Measurements from ENCODE around the gene NAT9.

Gene NAT9

DNA sequence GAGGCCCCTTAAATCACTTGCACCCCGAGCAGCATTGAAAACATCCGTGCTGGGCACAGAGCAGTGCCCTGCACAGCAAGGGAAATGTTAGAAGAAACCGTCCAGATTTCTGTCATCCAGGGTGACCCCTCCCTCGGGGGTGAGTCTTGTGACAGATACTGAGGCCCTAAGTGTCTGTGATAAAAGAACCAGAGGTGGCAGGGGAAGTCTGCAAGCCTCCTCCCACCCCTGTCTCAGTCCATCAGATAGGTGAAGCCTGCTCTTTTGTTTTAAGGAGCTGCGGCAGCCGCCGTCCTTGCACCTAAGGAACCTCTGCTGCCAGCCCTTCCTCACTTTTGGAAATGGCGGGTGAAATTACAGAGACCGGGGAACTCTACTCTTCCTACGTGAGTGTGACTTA is 845 bp upstream of the NAT9 start:
- TF ChIP-seq TAF1 (IDR thresholded peaks at IDR 0.05; ENCODE audit: borderline replicate concordance, low read depth, low read length): no peak
- no peak for TF ChIP-seq POLR2A (IDR thresholded peaks at IDR 0.05; ENCODE audit: low read depth, low read length)
- TF ChIP-seq POLR2AphosphoS5 (IDR thresholded peaks at IDR 0.05; ENCODE audit: low read depth, low read length): no peak
- DNase-seq (ENCODE audit: insufficient read length): no peak
- FAIRE-seq: no peak

DNA sequence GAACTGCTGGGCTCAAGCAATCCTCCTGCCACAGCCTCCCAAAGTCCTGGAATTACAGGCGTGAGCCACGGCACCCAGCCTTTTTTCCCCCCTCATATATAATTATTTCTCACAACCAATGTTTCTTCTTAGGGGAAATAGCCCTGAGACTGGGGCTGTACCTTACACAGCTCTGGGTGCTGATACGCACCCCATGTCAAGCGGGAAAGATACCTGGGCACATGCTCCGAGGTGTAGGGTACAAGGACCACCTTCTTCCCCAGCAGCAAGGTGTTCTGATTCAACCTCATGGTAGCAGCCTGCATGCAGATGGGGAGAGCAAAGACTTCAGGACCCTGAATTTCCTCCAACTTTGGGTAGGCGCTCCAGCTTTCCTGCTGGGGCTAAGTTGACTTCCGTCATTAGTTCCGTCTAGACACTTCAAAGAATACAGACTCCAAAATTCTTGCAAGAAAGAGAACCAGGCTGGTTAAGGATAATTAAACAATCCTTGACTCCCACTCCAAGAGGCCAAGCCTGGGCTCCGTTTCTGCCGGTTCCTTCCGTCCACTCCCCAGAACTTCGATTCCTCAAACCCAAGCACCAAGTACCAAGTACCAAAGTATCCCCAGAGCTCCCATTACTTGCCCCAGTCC is 619 bp downstream of the NAT9 start:
- DNase-seq (ENCODE audit: insufficient read length) (no peak), FAIRE-seq (no peak)
- no peak for TF ChIP-seq POLR2A (IDR thresholded peaks at IDR 0.05; ENCODE audit: low read depth, low read length)
- no peak for TF ChIP-seq TAF1 (IDR thresholded peaks at IDR 0.05; ENCODE audit: borderline replicate concordance, low read depth, low read length)
- no peak for TF ChIP-seq POLR2AphosphoS5 (IDR thresholded peaks at IDR 0.05; ENCODE audit: low read depth, low read length)

DNA sequence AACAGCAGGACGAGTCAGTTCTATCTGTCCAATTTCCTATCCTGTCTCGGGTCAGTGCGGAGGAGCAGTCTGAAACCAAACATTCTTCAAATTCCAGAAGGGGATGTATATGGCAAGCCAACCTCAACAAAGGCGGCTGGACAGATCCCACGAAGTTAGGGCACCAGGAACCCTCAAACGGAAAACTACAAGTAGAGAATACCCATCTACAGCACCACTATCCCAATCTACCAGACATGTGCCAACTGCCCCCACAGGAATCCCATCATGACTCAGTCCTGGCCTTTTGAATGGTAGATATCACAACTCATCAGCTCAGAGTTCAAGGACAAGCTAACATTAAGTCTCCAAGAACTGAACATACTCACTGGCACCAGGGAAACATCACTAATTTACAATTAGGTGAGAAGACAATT is 2.3 kb downstream of the NAT9 start:
- no peak for FAIRE-seq
- DNase-seq (ENCODE audit: insufficient read length): no peak

DNA sequence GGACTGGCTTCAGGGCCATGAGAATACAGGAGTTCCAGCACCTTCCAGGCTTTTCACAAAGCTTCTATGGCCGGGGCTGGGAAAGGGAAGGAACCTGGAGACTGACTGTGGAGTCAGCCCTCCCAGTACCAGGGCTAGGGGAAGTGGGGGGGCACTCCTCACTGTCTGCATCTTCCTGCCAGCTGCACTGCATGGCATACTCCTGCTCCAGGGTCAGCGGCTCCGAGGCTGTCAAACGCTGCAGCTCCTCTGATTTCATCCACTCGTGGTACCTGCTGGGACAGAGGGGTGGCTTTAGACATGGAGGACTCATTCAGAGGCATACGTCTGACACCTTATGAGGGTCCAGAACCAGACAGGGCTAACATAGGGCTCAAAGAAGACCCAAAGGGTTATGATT is 2.7 kb downstream of the NAT9 start:
- FAIRE-seq (no peak), DNase-seq (ENCODE audit: insufficient read length) (no peak)
- no peak for TF ChIP-seq POLR2AphosphoS5 (IDR thresholded peaks at IDR 0.05; ENCODE audit: low read depth, low read length)
- no peak for TF ChIP-seq TAF1 (IDR thresholded peaks at IDR 0.05; ENCODE audit: borderline replicate concordance, low read depth, low read length)
- TF ChIP-seq POLR2A (IDR thresholded peaks at IDR 0.05; ENCODE audit: low read depth, low read length): no peak

More for the DNA sequence above, 2.3 kb downstream of the NAT9 start:
- TF ChIP-seq TAF1 (IDR thresholded peaks at IDR 0.05; ENCODE audit: borderline replicate concordance, low read depth, low read length) (no peak), POLR2A (IDR thresholded peaks at IDR 0.05; ENCODE audit: low read depth, low read length) (no peak), POLR2AphosphoS5 (IDR thresholded peaks at IDR 0.05; ENCODE audit: low read depth, low read length) (no peak)

DNA sequence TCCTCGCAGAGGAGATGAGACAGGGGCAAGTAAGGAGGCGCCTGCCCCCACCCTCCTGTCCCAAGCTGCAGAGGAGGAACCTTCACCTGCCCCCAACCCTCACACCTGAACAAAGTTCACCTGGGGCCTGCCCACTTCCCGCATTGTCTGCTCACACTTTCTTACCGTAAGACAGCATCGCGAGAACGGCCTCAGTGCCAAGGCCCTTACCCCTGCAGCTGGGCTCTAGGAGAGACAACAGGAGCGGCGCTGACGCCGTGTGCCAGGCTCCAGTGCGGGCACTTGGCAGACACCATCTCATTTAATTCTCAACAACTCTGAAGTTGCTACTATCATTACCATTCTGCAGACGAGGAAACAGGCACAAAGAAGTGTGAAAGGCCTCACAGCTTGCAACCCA is 4.1 kb downstream of the NAT9 start:
- TF ChIP-seq POLR2A (IDR thresholded peaks at IDR 0.05; ENCODE audit: low read depth, low read length): no peak
- no peak for TF ChIP-seq TAF1 (IDR thresholded peaks at IDR 0.05; ENCODE audit: borderline replicate concordance, low read depth, low read length)
- TF ChIP-seq POLR2AphosphoS5 (IDR thresholded peaks at IDR 0.05; ENCODE audit: low read depth, low read length): no peak
- FAIRE-seq: no peak
- DNase-seq (ENCODE audit: insufficient read length): no peak

DNA sequence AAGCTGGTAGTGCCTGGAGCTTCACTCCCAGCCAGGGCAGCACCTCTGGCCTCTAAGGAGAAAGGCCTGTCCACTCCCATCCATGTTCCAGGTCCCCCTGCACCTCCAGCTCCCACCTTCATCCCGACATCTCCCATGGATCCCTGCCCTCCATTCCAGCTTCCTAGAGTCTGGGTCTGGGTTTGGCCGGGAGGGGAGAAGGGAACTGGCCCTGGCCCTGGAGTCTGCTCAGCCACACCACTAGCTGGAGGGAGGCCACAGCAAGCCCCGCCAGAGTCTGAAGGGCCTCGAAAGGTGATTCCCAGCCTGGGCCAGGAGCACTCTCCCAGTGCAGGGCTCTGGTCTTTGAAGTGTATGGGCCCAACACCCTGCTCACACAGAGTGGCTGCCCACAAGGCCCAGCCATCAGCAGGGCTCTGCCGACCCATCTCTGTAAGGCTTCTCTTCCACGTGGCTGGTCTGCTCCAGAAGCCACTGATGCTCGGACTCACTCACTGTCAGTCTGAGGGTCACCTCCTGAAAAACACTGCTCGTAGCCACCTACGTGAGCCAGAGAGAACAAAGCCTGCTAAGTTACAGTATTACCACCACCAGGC is 4.7 kb downstream of the NAT9 start:
- TF ChIP-seq POLR2AphosphoS5 (IDR thresholded peaks at IDR 0.05; ENCODE audit: low read depth, low read length): no peak
- no peak for TF ChIP-seq TAF1 (IDR thresholded peaks at IDR 0.05; ENCODE audit: borderline replicate concordance, low read depth, low read length)
- no peak for TF ChIP-seq POLR2A (IDR thresholded peaks at IDR 0.05; ENCODE audit: low read depth, low read length)
- no peak for FAIRE-seq
- DNase-seq (ENCODE audit: insufficient read length): no peak

DNA sequence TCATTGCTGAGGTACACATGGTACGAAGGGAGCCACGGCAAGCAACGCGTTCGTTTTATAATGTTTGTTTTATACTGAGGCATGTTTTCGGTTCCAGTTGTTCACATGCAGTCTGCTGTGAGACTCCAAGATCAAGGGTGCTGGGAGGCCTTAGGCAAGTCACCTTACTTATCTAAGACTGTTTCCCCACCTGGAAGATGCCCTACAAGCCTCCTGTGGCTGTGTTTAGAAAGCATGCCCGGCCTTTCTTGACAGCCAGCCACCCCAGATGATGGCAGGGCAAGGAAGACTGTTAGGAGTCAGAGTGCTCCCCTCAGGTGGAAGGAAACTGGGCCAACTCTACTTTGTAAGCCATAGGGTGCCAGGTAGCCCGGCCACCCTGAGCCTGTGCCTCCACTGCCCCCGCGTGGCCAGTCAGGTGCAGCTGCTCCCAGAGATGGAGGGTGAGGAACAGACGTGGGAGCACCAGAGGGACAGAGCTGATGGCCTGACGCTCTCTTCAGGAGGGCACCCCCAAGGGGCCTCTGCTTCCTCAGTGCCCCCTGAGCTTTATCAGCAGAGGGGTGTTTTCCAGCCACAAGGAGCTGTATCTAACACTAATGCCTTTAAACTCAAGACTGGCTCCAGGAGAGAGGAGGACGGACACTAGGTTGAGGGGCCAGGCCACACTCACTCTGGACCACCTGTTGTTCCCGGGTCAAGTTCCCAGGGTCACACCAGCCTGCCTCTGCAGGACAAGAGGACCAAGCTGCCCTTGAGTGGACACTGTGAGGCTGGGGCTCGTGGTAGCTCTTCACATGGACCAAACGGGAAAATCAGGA is 5.4 kb downstream of the NAT9 start:
- no peak for TF ChIP-seq TAF1 (IDR thresholded peaks at IDR 0.05; ENCODE audit: borderline replicate concordance, low read depth, low read length)
- TF ChIP-seq POLR2A (IDR thresholded peaks at IDR 0.05; ENCODE audit: low read depth, low read length): peak; percentile 34; the same call in 1 of the 2 replicates
- TF ChIP-seq POLR2AphosphoS5 (IDR thresholded peaks at IDR 0.05; ENCODE audit: low read depth, low read length): no peak
- FAIRE-seq (peak; percentile 76), DNase-seq (ENCODE audit: insufficient read length) (peak; percentile 74)

DNA sequence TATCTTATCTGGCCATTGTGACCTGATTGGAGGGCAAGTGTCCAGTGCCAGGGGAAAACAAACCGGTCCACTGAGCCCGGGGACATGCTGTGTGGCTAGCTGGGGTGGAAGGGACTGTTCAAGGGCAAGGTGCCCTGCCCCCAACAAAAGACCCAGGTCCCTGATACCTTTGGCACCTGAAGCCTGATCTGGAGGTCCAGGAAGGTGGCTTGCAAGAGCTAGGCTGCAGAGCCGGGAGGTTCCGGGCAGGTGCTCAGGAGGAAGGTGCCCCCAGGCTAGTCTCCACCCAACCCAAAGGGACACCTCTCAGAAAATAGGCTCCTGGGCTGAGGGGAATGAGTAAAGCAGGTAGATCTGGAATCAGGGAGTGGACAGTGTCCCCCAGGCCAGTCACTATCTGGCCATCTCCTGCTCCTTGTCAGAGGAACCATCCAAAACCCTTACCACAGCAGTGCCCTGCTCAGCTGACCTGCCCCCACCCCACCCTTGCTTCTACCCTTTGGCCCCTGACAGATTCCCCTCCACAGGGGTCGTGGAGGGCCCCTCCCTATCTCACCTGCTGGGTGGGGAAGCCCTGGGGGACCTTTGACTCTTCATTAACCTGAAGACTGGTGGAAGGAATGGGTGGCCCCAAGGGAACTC is 6.2 kb downstream of the NAT9 start:
- DNase-seq (ENCODE audit: insufficient read length): no peak
- TF ChIP-seq TAF1 (IDR thresholded peaks at IDR 0.05; ENCODE audit: borderline replicate concordance, low read depth, low read length) (no peak), POLR2AphosphoS5 (IDR thresholded peaks at IDR 0.05; ENCODE audit: low read depth, low read length) (0 out of 2 replicates have a peak, but pooled peaks have one; percentile 21)
- FAIRE-seq: no peak

DNA sequence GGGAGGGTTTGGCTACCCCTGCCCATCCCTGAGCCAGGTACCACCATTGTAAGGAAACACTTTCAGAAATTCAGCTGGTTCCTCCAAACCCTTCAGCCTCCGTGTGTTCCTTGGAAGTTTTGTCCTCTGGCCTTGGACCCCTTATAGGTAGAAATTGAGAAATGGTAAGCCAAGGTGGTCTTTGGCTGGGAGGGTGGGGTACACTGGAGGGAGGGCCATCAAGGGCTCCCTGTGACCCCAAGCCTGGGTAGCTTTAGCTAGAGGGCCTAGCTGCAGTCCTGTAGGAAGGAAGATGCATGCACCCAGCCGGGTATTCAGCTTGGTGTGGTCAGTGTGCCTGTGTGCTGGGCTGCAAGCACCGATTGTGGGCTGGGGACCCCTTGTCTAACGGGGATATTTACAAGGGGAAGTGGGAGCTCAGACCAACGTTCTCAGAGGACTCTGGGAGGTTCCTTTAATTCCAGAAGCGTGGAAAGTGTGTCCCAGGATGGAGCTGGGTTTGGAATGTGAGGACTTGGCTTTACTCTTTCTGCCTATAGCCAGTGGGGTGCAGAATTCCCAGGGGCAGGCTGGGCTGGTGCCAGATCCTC is 6.8 kb downstream of the NAT9 start:
- TF ChIP-seq TAF1 (IDR thresholded peaks at IDR 0.05; ENCODE audit: borderline replicate concordance, low read depth, low read length): no peak
- no peak for DNase-seq (ENCODE audit: insufficient read length)
- FAIRE-seq: no peak

DNA sequence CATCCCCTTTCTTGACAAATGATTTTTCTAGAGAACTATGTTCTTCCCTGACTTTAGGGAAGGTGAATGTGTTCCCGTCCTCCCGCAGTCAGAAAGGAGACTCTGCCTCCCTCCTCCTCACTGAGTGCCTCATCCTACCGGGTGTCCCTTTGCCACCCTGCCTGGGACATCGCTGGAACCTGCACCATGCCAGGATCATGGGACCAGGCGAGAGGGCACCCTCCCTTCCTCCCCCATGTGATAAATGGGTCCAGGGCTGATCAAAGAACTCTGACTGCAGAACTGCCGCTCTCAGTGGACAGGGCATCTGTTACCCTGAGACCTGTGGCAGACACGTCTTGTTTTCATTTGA is 7.4 kb downstream of the NAT9 start:
- TF ChIP-seq POLR2AphosphoS5 (IDR thresholded peaks at IDR 0.05; ENCODE audit: low read depth, low read length): no peak
- TF ChIP-seq TAF1 (IDR thresholded peaks at IDR 0.05; ENCODE audit: borderline replicate concordance, low read depth, low read length): no peak
- no peak for TF ChIP-seq POLR2A (IDR thresholded peaks at IDR 0.05; ENCODE audit: low read depth, low read length)
- DNase-seq (ENCODE audit: insufficient read length) (no peak), FAIRE-seq (no peak)

DNA sequence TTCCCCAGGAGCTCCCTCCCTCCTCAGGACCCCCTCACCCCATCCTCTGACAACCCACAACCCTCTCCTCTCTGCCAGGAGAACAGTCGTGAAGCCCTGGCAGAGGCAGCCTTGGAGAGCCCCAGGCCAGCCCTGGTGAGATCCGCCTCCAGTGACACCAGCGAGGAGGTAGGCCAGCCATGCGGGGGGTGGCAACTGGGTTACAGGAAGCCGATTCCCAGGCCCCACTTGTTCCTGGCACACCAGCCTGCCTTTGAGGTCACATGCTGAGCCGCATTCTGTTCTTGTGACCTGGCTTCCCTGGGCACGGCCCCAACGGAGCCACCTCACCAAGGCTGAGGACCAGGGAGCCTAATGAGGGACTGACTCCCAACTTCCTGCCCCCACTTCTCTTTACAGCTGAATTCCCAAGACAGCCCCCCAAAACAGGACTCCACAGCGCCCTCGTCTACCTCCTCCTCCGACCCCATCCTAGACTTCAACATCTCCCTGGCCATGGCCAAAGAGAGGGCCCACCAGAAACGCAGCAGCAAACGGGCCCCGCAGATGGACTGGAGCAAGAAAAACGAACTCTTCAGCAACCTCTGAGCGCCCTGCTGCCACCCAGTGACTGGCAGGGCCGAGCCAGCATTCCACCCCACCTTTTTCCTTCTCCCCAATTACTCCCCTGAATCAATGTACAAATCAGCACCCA is 7.9 kb downstream of the NAT9 start:
- FAIRE-seq: no peak
- DNase-seq (ENCODE audit: insufficient read length): no peak
- no peak for TF ChIP-seq POLR2A (IDR thresholded peaks at IDR 0.05; ENCODE audit: low read depth, low read length)
- TF ChIP-seq POLR2AphosphoS5 (IDR thresholded peaks at IDR 0.05; ENCODE audit: low read depth, low read length): no peak
- no peak for TF ChIP-seq TAF1 (IDR thresholded peaks at IDR 0.05; ENCODE audit: borderline replicate concordance, low read depth, low read length)
